RWPE2 (cell line): Measurements from ENCODE around the gene BTBD18.
A peak's percentile ranks its signal among the peaks of the same experiment; 100 is the strongest.
"Not testable (repeated sequence)": the region's sequence is repeated elsewhere in the genome, so short reads cannot be mapped to it uniquely, and the experiment has no call there.

ENCODE experiments used
- ATAC-seq: fragments of 200-7000 bp; cut with Tn5 transposase; 3 replicates; pipeline ENCODE4 v1.9.1; 2021; ENCODE audit warnings: low read depth
- DNase-seq: peaks from one replicate; pipeline ENCODE4 v3.0.0-alpha.2; 2020; ENCODE audit warnings: low spot score
- H3K27ac ChIP-seq: fragments of 450-650 bp; 2 replicates; pipeline ENCODE4 v1.5.1; 2017; ENCODE audit warnings: mild to moderate bottlenecking; ENCODE audit not compliant: poor library complexity, severe bottlenecking
- H3K27me3 ChIP-seq: fragments of 250-450 bp; sonication (Bioruptor Pico); 2 replicates; pipeline ENCODE4 v1.5.1; 2021; ENCODE audit warnings: mild to moderate bottlenecking, moderate library complexity; ENCODE audit not compliant: insufficient read depth, poor library complexity, severe bottlenecking
- H3K36me3 ChIP-seq: fragments of 250-450 bp; sonication (Bioruptor Pico); 2 replicates; pipeline ENCODE4 v1.5.1; 2020; ENCODE audit warnings: low read depth, mild to moderate bottlenecking, moderate library complexity
- H3K4me1 ChIP-seq: fragments of 250-450 bp; sonication (Bioruptor Pico); 2 replicates; pipeline ENCODE4 v1.5.1; 2021; ENCODE audit warnings: mild to moderate bottlenecking, moderate library complexity; ENCODE audit not compliant: insufficient read depth, poor library complexity, severe bottlenecking
- H3K4me3 ChIP-seq: fragments of 250-450 bp; sonication (Bioruptor Pico); 2 replicates; pipeline ENCODE4 v1.5.1; 2021; ENCODE audit warnings: mild to moderate bottlenecking, moderate library complexity; ENCODE audit not compliant: severe bottlenecking
- H3K9me3 ChIP-seq: fragments of 250-450 bp; sonication (Bioruptor Pico); 2 replicates; pipeline ENCODE4 v1.5.1; 2021; ENCODE audit warnings: mild to moderate bottlenecking, moderate library complexity; ENCODE audit not compliant: severe bottlenecking
- CTCF ChIP-seq: fragments of 450-650 bp; IDR thresholded peaks from one replicate; pipeline ENCODE4 v1.5.1; 2017; ENCODE audit warnings: mild to moderate bottlenecking, moderate library complexity; ENCODE audit not compliant: poor library complexity, severe bottlenecking

BTBD18 gene

GRCh38 chr11:57728829-57729228 lies 22.8 kb downstream of the BTBD18 start:
- H3K4me1 ChIP-seq = peaks cover 27% of the 10 kb centered on the region
- no peak for TF ChIP-seq CTCF
- ATAC-seq (no peak), DNase-seq (no peak)
- H3K27me3 ChIP-seq = no peaks in the 10 kb centered on the region
- no peaks in the 10 kb centered on the region for H3K9me3 ChIP-seq
- no peak overlapping the region for H3K4me3 ChIP-seq
- no peak overlapping the region for H3K27ac ChIP-seq
- H3K36me3 ChIP-seq = peaks cover 11% of the 10 kb centered on the region

- peaks cover 15% of the 10 kb centered on the region for H3K36me3 ChIP-seq
- H3K9me3 ChIP-seq = no peaks in the 10 kb centered on the region
- peaks cover 14% of the 10 kb centered on the region for H3K4me1 ChIP-seq
- H3K4me3 ChIP-seq = no peak overlapping the region
- ATAC-seq (peak; percentile 70), DNase-seq (no peak)
- H3K27ac ChIP-seq = peak overlapping the region; percentile 19
- no peak for TF ChIP-seq CTCF
- H3K27me3 ChIP-seq = no peaks in the 10 kb centered on the region
Observed at GRCh38 chr11:57727185-57727584, 24.4 kb downstream of the BTBD18 start.

- not testable (repeated sequence) for DNase-seq, ATAC-seq, H3K27ac ChIP-seq, H3K27me3 ChIP-seq, H3K4me1 ChIP-seq, H3K4me3 ChIP-seq, H3K9me3 ChIP-seq
- H3K36me3 ChIP-seq = peaks cover 20% of the 10 kb centered on the region
Observed at GRCh38 chr11:57716726-57717125, 34.9 kb downstream of the BTBD18 start.

GRCh38 chr11:57713835-57714234 lies 37.8 kb downstream of the BTBD18 start:
- no peaks in the 10 kb centered on the region for H3K27me3 ChIP-seq
- no peak for ATAC-seq
- peak overlapping the region; percentile 67 for H3K4me3 ChIP-seq
- DNase-seq = no peak
- peak overlapping the region; percentile 53 for H3K27ac ChIP-seq
- peaks cover 8% of the 10 kb centered on the region for H3K4me1 ChIP-seq
- no peak for TF ChIP-seq CTCF
- H3K36me3 ChIP-seq = peaks cover under 1% of the 10 kb centered on the region; the same call in 1 of the 2 replicates
- H3K9me3 ChIP-seq = no peaks in the 10 kb centered on the region

- DNase-seq (peak; percentile 86), ATAC-seq (peak; percentile 90)
- Histone ChIP-seq H3K27ac (peak within 1 kb of the TSS; percentile 53), H3K9me3 (no peaks in the 10 kb centered on the region), H3K4me1 (peaks cover 8% of the 10 kb centered on the region), H3K36me3 (peaks cover 5% of the 10 kb centered on the region), H3K27me3 (no peaks in the 10 kb centered on the region), H3K4me3 (peak within 1 kb of the TSS; percentile 67)
- no peak for TF ChIP-seq CTCF
Observed at GRCh38 chr11:57712256-57713150, 39.1 kb downstream of the BTBD18 start, which contains the start of gene TMX2. TSS of gene TMX2 (plus strand) at chr11:57712593. CDS start at chr11:57712619, 26 bp downstream.
